ENCODE results near the gene EIF2S3.
"Not testable (repeated sequence)": the region's sequence is repeated elsewhere in the genome, so short reads cannot be mapped to it uniquely, and the experiment has no call there.

DNA sequence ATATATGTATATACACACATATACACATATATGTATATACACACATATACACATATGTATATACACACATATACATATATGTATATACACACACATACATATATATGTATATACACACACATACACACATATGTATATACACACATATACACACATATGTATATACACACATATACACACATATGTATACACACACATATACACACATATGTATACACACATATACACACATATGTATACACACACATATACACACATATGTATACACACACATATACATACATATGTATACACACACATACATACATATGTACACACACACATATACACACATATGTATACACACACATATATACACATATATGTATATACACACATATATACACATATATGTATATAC lies 8.7 kb upstream of the EIF2S3 start:
- not testable (repeated sequence) for TF ChIP-seq CTCF (IDR thresholded peaks at IDR 0.05; ENCODE audit: poor library complexity); EZH2phosphoT487 (IDR thresholded peaks at IDR 0.05; ENCODE audit: low read depth, severe bottlenecking, unreplicated experiment)
